ENCODE results near the gene LARGE1.

The LARGE1 gene

DNA sequence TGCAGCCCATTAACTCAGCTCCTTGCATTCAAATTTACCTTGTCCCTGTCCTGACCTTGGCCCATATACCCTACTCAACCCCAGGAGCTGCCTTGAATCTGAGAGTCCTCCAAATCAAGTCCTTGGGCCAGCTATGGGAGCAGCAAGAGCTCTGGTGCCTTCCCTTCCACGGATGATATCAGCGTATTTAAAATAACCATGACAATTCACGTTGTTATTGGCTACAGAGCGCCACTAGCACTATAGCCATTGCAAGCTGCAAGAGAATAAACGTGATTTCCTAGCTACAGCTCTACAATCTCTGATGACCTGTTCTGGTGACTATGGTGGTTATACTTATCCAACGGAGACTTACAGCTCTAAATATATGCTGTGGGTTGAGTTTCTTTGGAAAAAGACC lies 357.8 kb downstream of the LARGE1 start:
- in situ Hi-C loops (cut with MboI; ENCODE audit: low sequenced_read_pairs, unreplicated experiment), result no loop called here
- TF ChIP-seq CTCF (IDR thresholded peaks at IDR 0.05; ENCODE audit: borderline replicate concordance, control extremely low read depth, extremely low read depth, insufficient read depth, missing control alignments), result no peak
- DNase-seq (ENCODE audit: low spot score), result no peak

GRCh38 chr22:33561149-33561807 lies 359.0 kb downstream of the LARGE1 start:
- no peak for TF ChIP-seq CTCF (IDR thresholded peaks at IDR 0.05; ENCODE audit: borderline replicate concordance, control extremely low read depth, extremely low read depth, insufficient read depth, missing control alignments)
- in situ Hi-C loops (cut with MboI; ENCODE audit: low sequenced_read_pairs, unreplicated experiment), result no loop called here
- DNase-seq (ENCODE audit: low spot score), result no peak

DNA sequence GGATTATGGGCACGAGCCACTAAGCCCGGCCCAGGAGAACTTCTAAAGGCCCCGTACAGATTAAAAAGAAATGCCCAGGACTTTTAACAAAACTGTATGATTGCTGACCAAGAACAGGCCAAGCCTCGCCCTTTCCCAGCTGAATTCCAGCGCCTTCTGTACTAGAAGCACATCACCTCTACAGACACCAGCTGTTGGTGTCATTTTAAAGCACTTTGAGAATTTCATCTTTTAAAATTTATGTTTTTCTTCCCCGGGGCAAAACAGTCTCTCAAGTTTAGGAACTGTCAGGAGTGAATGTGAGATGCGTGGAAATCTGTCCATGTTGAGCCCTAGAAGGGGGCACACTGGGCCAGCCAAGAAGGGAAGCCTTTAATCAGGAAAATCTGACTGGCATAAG lies 362.4 kb downstream of the LARGE1 start:
- no peak for TF ChIP-seq CTCF (IDR thresholded peaks at IDR 0.05; ENCODE audit: borderline replicate concordance, control extremely low read depth, extremely low read depth, insufficient read depth, missing control alignments)
- no peak for DNase-seq (ENCODE audit: low spot score)
- in situ Hi-C loops (cut with MboI; ENCODE audit: low sequenced_read_pairs, unreplicated experiment), result no loop called here

GRCh38 chr22:33555814-33556522 lies 364.3 kb downstream of the LARGE1 start:
- TF ChIP-seq CTCF (IDR thresholded peaks at IDR 0.05; ENCODE audit: borderline replicate concordance, control extremely low read depth, extremely low read depth, insufficient read depth, missing control alignments), result no peak
- in situ Hi-C loops (cut with MboI; ENCODE audit: low sequenced_read_pairs, unreplicated experiment), result no loop called here
- no peak for DNase-seq (ENCODE audit: low spot score)

DNA sequence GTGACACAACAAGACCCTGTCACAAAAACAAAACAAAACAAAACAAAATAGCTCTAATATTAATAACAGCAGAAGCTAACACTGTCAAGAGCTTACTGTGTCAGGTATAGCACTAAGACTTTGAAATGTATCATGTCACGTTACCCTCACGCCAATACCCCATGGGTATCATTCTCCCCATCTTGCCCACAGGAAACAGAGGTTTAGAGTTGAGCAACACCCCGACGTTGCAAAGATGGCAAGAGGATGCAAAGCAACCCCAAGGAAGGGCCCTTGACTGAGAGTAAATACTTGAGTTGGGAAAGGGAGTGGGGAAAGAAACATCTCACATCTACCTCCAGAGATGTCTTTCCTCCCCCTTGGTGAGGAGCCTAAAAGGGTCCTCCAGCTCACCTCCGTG lies 366.8 kb downstream of the LARGE1 start:
- no peak for TF ChIP-seq CTCF (IDR thresholded peaks at IDR 0.05; ENCODE audit: borderline replicate concordance, control extremely low read depth, extremely low read depth, insufficient read depth, missing control alignments)

DNA sequence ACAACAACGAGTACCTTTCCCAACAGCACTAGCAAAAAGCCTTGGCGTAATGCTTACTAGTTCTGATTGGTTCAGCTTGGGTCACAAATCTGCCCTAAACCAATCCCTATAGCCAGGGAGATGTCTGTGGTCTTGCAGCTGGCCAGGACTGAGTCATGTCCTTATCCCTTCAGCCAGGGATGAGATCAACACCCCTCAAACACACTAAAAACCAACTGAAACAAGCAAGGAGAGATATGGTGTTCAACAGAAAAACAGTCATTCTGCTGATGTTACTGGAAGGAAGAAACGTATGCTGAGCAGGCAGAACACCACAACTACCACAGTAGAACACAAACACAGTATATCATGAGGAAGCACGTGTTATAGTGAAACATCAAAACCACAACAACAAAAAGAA lies 375.6 kb downstream of the LARGE1 start:
- TF ChIP-seq CTCF (IDR thresholded peaks at IDR 0.05; ENCODE audit: borderline replicate concordance, control extremely low read depth, extremely low read depth, insufficient read depth, missing control alignments), result no peak
- DNase-seq (ENCODE audit: low spot score), result no peak
- in situ Hi-C loops (cut with MboI; ENCODE audit: low sequenced_read_pairs, unreplicated experiment), result no loop called here

More for the DNA sequence above, 366.8 kb downstream of the LARGE1 start:
- DNase-seq (ENCODE audit: low spot score), result no peak
- in situ Hi-C loops (cut with MboI; ENCODE audit: low sequenced_read_pairs, unreplicated experiment), result no loop called here
